GM18519 (cell line): Measurements from ENCODE around the gene AGFG2.

Experiments
- ATAC-seq: cut with Tn5 transposase; IDR thresholded peaks from one replicate; pipeline ENCODE4 v1.9.1; 2021; ENCODE audit warnings: mild to moderate bottlenecking, moderate library complexity; ENCODE audit not compliant: unreplicated experiment, low FRiP score

Gene AGFG2

GRCh38 chr7:100570954-100571828, 32.2 kb downstream of the AGFG2 start:
- ATAC-seq = no peak

- no peak for ATAC-seq
These were observed 32.8 kb downstream of the AGFG2 start for GRCh38 chr7:100571829-100572116.

GRCh38 chr7:100572281-100572948, 33.4 kb downstream of the AGFG2 start:
- ATAC-seq = no peak

- no peak for ATAC-seq
These were observed 34.1 kb downstream of the AGFG2 start for GRCh38 chr7:100572949-100573675.

GRCh38 chr7:100573691-100574361, 34.8 kb downstream of the AGFG2 start, which contains the start of gene SAP25:
Gene SAP25 (minus strand): TSS chr7:100573900. CDS start chr7:100573742, 158 bp downstream.
- ATAC-seq = no peak

GRCh38 chr7:100574362-100575205, 35.6 kb downstream of the AGFG2 start:
- no peak for ATAC-seq

GRCh38 chr7:100575206-100575631, 36.2 kb downstream of the AGFG2 start:
- no peak for ATAC-seq

- no peak for ATAC-seq
These were observed 36.9 kb downstream of the AGFG2 start for GRCh38 chr7:100575746-100576383.

GRCh38 chr7:100576384-100576993, 37.5 kb downstream of the AGFG2 start:
- no peak for ATAC-seq

- ATAC-seq = no peak
These were observed 38.1 kb downstream of the AGFG2 start for GRCh38 chr7:100577103-100577502.

GRCh38 chr7:100577507-100577906, 38.5 kb downstream of the AGFG2 start:
- no peak for ATAC-seq

- no peak for ATAC-seq
These were observed 39.5 kb downstream of the AGFG2 start for GRCh38 chr7:100578246-100579183.

- no peak for ATAC-seq
These were observed 41.7 kb downstream of the AGFG2 start for GRCh38 chr7:100580466-100581283.

- no peak for ATAC-seq
These were observed 43.1 kb downstream of the AGFG2 start for GRCh38 chr7:100582041-100582579.

- ATAC-seq = no peak
These were observed 43.6 kb downstream of the AGFG2 start for GRCh38 chr7:100582650-100583049.

- ATAC-seq = no peak
These were observed 44.4 kb downstream of the AGFG2 start for GRCh38 chr7:100583132-100584053.
